22Rv1 (cell line): ENCODE data around the gene PRKCE.

Experiments
- ZFX ChIP-seq: fragments of 450-650 bp; IDR thresholded peaks from 2 replicates; pipeline ENCODE4 v1.6.1; 2017; ENCODE audit warnings: antibody characterized with exemption, borderline replicate concordance
- TF ChIP-seq, protein P1 (sequence below): fragments of 450-650 bp; IDR thresholded peaks from 2 replicates; pipeline ENCODE4 v1.5.1; 2017; ENCODE audit warnings: mild to moderate bottlenecking

DNA sequence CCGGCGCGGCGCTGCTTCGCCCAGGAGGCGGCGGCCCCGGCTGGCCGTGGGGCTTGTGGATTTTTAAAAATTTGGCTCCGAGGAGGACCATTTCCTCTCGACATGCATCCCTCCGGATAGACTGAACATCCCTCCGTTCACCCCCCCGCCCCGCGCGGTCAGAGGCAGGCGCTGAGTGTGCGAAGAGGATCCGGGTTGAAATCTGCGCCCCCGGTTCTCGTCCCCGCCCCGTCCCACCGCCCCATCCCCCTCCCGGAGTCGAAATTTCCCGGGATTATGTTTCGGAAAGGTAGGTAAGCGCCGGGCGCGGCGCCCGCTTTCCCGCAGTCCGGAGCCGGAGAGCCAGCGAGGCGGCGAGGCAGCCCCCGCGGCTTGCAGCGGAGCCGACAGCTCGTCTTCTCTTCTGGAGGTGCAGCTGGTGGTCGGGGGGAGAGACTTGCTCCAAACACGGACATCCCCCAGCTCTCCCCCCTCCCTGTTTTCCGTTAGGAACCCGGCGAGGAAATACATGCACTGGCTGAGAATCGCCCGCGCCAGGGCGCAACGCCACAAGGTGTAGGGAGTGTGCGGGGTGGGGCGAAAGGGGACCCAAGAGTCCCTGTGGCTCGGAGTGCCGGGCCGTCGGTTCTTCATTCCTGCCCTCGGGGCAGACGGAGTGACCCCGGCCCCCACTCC, at the start of gene PRKCE:
- TF ChIP-seq, protein P1, sequence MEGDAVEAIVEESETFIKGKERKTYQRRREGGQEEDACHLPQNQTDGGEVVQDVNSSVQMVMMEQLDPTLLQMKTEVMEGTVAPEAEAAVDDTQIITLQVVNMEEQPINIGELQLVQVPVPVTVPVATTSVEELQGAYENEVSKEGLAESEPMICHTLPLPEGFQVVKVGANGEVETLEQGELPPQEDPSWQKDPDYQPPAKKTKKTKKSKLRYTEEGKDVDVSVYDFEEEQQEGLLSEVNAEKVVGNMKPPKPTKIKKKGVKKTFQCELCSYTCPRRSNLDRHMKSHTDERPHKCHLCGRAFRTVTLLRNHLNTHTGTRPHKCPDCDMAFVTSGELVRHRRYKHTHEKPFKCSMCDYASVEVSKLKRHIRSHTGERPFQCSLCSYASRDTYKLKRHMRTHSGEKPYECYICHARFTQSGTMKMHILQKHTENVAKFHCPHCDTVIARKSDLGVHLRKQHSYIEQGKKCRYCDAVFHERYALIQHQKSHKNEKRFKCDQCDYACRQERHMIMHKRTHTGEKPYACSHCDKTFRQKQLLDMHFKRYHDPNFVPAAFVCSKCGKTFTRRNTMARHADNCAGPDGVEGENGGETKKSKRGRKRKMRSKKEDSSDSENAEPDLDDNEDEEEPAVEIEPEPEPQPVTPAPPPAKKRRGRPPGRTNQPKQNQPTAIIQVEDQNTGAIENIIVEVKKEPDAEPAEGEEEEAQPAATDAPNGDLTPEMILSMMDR = no peak
- no peak for TF ChIP-seq ZFX
